ENCODE data around the gene ISCA2.

DNA sequence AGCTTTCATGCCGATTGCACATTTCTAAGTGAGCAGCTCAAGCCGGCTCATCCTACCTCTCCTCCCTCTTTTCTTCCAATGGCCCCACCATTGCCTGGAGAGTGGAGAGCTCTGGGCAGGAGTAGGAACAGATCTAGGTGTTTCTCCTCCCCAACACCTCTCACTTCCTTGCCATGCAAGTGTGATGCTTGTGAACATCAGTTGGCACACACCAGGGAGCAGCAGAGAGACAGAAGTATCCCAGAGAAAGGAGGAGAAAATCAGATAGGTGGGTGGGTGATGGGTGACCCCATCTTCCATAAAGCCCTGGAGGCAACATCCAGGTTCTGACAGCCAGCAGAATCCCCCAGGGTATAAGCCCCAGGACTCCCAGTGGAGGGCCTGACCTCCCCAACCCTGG is 28.2 kb upstream of the ISCA2 start:
- TF ChIP-seq, protein P1, sequence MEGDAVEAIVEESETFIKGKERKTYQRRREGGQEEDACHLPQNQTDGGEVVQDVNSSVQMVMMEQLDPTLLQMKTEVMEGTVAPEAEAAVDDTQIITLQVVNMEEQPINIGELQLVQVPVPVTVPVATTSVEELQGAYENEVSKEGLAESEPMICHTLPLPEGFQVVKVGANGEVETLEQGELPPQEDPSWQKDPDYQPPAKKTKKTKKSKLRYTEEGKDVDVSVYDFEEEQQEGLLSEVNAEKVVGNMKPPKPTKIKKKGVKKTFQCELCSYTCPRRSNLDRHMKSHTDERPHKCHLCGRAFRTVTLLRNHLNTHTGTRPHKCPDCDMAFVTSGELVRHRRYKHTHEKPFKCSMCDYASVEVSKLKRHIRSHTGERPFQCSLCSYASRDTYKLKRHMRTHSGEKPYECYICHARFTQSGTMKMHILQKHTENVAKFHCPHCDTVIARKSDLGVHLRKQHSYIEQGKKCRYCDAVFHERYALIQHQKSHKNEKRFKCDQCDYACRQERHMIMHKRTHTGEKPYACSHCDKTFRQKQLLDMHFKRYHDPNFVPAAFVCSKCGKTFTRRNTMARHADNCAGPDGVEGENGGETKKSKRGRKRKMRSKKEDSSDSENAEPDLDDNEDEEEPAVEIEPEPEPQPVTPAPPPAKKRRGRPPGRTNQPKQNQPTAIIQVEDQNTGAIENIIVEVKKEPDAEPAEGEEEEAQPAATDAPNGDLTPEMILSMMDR (conservative IDR thresholded peaks at IDR 0.05), result no peak
- no peak for TF ChIP-seq ZFX (IDR thresholded peaks at IDR 0.05)

Data from C4-2B (cell line).